GM06990 (cell line): ENCODE results near the gene FAM184B.
A peak's percentile ranks its signal among the peaks of the same experiment; 100 is the strongest.

Source experiments
- DNase-seq: peaks from one replicate; pipeline ENCODE4 v3.0.0-alpha.2; 2011; ENCODE audit not compliant: insufficient read length; ENCODE audit errors: extremely low read depth
- H3K27me3 ChIP-seq: replicated peaks from 2 replicates; pipeline ENCODE4 v1.6.0; 2011; ENCODE audit warnings: low read length; ENCODE audit not compliant: control insufficient read depth, insufficient read depth
- H3K36me3 ChIP-seq: 2 replicates; pipeline ENCODE4 v1.5.1; 2011; ENCODE audit warnings: low read length; ENCODE audit not compliant: control insufficient read depth, insufficient read depth
- H3K4me3 ChIP-seq: replicated peaks from 2 replicates; pipeline ENCODE4 v1.5.1; 2011; ENCODE audit warnings: low read depth, mild to moderate bottlenecking, control low read depth, low read length
- TF ChIP-seq, protein P1 (sequence below): IDR thresholded peaks from 2 replicates; pipeline ENCODE4 v1.5.1; 2011; ENCODE audit warnings: low read length, control low read depth, mild to moderate bottlenecking, inconsistent platforms; ENCODE audit not compliant: insufficient read depth, poor library complexity, severe bottlenecking

The FAM184B gene

GRCh38 chr4:17623451-17624001 lies 157.9 kb downstream of the FAM184B start:
- H3K27me3 ChIP-seq: no peaks in the 10 kb centered on the region
- H3K4me3 ChIP-seq: no peak overlapping the region
- peaks cover 36% of the 10 kb centered on the region for H3K36me3 ChIP-seq
- TF ChIP-seq, protein P1, sequence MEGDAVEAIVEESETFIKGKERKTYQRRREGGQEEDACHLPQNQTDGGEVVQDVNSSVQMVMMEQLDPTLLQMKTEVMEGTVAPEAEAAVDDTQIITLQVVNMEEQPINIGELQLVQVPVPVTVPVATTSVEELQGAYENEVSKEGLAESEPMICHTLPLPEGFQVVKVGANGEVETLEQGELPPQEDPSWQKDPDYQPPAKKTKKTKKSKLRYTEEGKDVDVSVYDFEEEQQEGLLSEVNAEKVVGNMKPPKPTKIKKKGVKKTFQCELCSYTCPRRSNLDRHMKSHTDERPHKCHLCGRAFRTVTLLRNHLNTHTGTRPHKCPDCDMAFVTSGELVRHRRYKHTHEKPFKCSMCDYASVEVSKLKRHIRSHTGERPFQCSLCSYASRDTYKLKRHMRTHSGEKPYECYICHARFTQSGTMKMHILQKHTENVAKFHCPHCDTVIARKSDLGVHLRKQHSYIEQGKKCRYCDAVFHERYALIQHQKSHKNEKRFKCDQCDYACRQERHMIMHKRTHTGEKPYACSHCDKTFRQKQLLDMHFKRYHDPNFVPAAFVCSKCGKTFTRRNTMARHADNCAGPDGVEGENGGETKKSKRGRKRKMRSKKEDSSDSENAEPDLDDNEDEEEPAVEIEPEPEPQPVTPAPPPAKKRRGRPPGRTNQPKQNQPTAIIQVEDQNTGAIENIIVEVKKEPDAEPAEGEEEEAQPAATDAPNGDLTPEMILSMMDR: no peak
- DNase-seq: no peak

DNA sequence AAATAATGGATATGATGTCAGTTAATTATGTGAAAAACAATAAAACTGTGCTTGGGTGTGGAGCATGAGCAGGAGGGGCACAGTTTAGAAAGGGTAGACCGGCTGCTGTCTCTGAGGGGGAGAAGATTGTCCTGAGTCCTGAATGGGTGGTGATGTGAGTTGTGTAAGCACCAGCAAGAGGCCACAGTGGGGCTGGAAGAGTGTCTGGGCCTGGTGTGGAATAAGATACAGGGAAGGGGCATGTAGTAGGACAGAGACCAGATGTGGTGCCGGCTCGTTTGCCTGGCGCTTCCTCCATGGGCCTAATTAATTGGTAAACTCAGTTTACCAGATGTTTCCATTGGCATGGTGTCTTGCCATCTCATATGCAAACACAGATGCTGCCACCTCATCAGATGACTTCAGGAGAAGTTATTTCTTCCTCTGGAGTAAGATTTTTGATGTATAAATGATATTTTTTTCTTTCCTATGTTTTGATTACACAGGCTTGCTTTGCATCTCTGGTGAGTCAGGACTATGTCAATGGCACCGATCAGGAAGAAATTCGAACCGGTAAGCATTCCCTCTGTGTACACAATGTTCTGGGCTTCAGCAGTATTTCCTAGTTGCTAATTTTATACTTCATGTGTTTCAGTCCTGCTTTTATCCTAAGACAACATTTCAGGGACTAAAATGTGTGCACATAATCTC lies 161.9 kb downstream of the FAM184B start:
- TF ChIP-seq, protein P1: no peak
- no peak overlapping the region for H3K4me3 ChIP-seq
- no peaks in the 10 kb centered on the region for H3K27me3 ChIP-seq
- no peak for DNase-seq
- peaks cover 26% of the 10 kb centered on the region for H3K36me3 ChIP-seq

DNA sequence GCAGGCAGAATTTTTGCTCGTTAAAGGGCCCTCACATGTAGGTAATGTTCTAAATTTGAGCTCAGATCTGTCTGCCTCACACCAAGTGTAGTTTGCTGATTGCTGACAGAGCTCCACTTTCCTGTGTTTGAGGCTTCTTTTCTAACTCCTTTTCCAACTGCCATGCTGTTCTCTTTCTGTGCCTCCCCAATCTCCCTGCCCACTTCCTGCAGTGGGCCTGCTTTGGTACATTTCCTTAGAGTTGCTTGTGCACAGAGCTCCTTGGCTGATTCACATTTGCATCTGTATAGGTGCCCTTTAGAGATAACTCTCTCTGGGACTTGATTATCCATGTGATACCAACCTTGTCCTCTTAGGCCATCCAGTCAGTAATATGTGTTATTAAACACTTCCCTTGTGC lies 162.5 kb downstream of the FAM184B start:
- no peaks in the 10 kb centered on the region for H3K27me3 ChIP-seq
- DNase-seq: no peak
- TF ChIP-seq, protein P1: no peak
- peaks cover 23% of the 10 kb centered on the region for H3K36me3 ChIP-seq
- no peak overlapping the region for H3K4me3 ChIP-seq

- TF ChIP-seq, protein P1: no peak
- peaks cover 13% of the 10 kb centered on the region for H3K36me3 ChIP-seq
- DNase-seq: no peak
- no peaks in the 10 kb centered on the region for H3K27me3 ChIP-seq
- no peak overlapping the region for H3K4me3 ChIP-seq
Observed at GRCh38 chr4:17616283-17616682, 165.1 kb downstream of the FAM184B start.

GRCh38 chr4:17614416-17615299 lies 166.8 kb downstream of the FAM184B start, which contains the start of gene MED28:
TSS of gene MED28 (plus strand) at chr4:17614641. CDS start at chr4:17614655, 14 bp downstream.
- TF ChIP-seq, protein P1: no peak
- Histone ChIP-seq H3K4me3 (peak within 1 kb of the TSS; percentile 84), H3K27me3 (no peaks in the 10 kb centered on the region), H3K36me3 (peaks cover 11% of the 10 kb centered on the region)
- peak; percentile 87 for DNase-seq
